Stimulated activated CD8-positive, alpha-beta memory T cell treated with anti-CD3 and anti-CD28 coated beads, Interleukin-4, amount 100 ng/mL, for 48 hours (primary cell): ENCODE data around the gene RPS27L.

Experiments used
- DNase-seq: peaks from one replicate; pipeline ENCODE4 v3.0.0-alpha.2; 2020

RPS27L gene

DNA sequence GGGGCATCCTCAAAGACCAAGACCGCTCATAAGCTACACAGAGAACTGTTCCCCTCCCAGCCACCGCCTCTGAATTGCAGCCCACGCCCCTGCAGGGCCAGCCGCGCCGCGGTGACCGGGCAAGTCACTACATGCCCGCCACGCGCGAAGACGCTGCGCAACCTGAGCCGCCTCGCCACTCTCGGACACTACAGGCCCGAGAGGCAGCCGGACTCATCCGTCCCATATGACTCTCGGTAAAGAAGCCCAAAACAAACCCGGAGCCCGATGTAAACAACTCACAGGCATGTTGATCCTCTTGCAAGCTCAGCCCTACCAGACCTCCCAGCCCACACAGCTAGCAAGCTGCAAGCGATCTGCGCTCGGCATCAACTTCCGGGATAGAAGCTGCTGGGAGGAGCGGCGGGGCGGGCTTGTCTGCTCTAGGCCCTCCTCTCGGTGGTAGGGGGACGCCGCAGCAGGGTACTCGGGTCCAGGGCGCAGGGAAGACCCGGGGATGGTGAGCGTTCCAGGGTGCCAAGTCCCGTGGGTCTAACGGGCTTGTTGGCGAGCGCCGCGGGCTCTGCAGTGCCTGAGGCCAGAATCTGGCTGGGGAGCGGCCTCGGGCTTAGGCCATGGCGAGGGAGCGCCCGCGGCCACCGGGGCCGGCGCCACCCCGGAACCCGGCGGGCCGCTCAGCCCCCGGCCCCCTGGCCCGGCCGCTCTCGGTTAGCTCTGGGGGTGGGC lies at the start of gene RPS27L:
Gene RPS27L, minus strand, starts transcription at position 360 of the 726 bp plus-strand sequence. Its CDS starts 72 bp downstream, at position 288.
- DNase-seq, result peak; percentile 90

DNA sequence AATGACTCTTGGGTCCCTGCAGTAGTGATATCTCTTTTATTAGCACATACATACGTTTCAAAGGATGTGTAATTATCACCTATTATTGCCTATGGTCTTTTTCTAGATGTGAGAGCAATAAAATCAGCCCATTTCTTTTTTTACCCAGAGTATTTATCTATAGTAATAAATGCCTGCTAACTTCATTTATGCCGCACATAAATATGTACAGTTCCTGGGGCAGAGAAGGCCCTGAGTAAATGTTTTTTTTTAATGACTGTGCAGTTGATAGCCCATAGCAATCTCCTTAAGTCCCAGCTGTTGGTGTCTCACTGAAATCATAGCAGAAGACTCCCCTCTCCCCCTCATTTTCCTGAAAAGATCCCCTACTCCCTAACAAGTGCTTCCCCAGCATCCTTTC lies 48.8 kb upstream of the RPS27L start:
- no peak for DNase-seq

GRCh38 chr15:63203451-63204090 lies 46.3 kb upstream of the RPS27L start:
- DNase-seq, result peak; percentile 65

- no peak for DNase-seq
Observed at GRCh38 chr15:63202861-63203260, 45.6 kb upstream of the RPS27L start.

GRCh38 chr15:63200464-63201249 lies 43.4 kb upstream of the RPS27L start:
- DNase-seq, result no peak

DNA sequence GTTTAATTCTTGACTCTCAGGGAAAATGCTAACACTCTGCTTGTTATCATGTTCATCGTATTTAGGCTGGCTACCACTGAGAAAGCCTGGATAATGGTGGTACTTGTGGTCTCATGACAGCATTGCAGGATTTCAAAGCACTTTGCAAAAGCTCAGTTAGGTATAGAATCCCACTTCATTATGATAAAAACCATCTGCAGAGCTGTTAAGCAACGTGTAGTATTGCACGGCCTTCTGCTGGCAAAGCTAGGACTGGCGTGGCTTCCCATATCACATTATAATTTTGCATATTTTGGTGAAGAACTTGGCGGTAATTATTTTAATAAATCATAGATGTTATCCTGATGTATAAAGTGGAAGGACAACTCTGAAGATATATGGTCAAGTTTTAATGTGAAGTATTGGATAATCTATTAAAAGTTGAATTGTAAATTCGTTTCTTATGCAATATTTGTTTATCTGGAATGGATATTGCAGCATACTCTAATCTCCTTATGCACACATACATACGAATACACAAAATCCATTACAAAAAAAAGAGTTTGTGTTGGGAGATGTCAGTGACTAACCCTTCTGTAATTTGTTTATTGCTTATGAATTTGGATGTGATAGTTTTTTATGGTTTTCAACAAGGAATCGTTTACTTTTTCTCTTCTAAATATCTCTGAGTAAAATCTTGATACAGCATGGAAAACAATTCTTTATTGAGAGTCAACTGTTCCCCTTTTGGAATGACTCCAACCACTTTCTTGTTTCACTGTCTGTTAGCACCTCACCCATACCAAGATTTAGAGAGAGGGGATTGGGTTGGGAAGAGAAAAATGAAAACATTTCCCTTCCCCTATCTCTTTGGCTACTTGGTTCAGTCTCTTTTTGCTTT lies 41.3 kb upstream of the RPS27L start:
- DNase-seq, result no peak

DNA sequence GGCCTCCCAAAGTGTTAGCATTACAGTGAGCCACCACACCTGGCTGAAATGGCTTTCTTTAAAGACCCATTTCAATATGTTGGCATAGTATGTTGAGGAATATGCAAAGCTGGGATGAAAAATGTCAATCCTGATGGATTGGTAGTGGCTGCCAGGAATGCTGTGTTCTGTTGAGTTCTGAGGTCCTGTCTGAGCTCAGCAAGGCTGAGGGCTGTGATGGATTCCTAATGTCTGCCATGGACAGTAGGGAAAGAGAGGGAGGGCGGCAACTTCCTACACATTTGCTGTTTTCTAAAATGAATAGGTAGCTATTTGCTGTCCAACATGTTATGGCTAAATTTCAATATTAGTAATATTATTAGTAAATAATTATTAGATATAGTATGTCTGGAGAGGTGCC lies 40.3 kb upstream of the RPS27L start:
- no peak for DNase-seq

DNA sequence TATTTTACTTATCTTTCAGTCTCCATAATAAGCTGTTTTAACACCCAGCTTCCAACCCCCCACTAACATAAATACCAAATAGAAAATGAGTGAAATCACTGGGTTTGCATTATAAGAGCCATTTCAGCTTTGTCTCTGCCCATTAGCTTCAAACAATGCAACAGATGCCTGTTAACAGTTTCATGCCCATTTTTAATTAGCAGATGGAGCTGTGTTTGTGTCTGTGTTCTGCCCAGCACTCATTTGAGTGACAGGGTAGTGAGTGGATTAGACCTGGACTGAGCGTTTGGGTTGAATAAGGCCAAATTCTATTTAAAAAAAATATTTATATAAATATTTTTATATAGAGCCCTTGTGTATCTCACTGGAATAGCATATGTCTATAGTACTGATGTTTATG lies 39.6 kb upstream of the RPS27L start:
- DNase-seq, result no peak

DNA sequence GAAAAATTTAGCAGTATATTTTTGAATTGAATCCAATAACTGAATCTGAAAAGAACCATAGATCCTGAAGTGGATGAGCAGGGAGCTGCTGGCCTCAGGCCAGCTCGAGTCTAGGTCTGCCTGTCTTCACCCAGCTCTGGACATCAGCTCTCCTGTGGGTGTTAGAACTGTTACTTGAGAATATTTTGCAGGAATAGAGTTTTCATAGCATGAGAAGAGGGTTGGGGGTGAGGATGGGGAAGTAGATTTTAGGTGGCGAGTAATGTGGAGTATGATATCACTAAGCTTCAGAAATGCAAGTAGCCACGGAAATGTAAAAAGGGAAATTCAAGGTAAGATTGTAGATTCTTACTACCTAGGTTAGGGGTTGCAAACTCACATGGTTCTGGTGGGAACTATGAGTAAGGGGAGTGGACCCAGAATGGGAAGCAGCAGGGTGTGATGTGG lies 38.3 kb upstream of the RPS27L start:
- DNase-seq, result no peak

DNA sequence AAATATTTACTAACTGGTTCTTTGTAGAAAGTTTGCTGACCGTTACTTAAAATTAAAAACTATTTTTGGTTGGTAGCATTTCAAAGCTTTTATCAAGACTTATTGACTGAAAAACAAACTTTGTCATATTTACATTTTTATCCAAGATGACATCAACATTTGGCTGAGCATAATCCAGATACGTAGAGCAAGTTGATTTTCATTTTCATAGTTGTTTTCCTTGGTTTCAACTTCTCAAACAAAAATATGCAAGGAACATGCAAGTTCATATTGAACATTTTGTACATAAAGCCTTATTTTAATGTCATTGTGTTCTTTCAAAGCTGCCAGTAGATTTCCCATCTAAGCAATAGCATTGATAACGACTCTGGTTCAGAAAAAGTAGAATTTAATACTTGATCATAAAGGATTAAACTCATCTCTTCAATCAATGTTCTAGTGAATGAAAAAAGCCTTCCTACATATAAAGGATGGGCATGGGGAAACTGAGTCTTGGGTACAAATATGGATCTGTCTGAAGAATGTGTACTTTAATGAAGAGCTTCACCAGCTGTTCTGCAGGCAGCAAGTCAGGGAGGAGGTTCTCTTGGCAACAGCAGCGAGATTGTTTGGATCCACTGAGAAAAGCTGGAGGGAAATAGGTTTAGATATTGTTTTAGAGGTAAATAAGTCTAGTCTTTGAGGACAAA lies 37.7 kb upstream of the RPS27L start:
- no peak for DNase-seq

GRCh38 chr15:63194302-63194701 lies 37.0 kb upstream of the RPS27L start:
- DNase-seq, result no peak

DNA sequence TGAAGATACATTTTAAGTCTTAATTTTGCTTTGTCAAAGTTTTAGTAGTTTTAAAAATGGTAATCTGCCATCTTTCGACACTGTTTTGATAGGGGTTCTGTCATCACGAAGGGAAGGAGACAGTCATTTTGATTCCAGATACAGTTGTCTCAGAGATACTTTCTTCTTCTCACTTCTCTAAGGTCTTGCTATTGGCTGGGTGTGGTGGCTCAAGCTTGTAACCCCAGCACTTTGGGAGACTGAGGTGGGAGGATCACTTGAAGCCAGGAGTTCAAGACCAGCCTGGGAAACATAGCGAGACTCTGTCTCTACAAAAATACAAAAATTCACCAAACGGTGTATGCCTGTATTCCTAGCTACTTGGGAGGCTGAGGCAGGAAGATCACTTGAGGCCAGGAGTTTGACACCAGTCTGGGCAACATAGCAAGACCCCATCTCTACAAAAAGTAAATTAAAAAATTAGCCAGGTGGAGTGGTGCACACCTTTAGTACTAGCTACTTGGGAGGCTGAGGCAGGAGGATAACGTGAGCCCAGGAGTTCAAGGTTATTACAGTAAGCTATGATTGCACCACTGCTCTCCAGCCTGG lies 35.4 kb upstream of the RPS27L start:
- peak; percentile 54 for DNase-seq

DNA sequence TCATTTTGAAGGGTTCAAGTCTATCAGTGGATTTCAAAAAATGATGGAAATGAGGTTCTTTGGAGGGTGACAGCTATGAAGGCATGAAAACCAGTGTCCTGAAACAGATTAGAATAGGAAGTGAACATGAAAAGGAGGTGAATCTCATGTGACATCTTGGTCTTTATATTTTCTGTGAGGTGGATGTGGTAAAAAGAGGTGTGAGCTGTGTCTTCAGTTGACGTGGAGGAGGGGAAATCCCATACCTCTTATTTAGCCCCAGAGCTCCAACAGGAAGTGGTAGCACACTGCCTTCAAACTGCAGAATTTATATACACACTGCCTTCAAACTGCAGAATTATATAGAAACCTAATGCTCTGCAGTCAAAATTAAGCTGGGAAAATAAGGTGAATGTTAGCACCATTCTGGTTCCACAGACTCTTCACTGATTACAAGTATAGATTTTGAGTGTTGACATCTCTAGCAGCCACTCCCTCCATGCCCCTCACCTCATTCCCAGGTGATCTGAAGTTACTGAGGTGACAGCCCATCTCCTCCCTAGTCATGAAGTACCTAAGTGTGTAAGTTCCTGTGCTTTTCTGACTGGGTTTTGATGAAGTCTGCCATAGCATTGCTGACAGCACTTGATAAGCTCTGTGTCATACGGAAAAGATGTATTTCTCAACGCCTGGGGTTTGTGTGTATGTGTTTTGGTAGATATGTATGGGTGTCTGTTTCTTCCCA lies 34.8 kb upstream of the RPS27L start:
- DNase-seq, result peak; percentile 46

DNA sequence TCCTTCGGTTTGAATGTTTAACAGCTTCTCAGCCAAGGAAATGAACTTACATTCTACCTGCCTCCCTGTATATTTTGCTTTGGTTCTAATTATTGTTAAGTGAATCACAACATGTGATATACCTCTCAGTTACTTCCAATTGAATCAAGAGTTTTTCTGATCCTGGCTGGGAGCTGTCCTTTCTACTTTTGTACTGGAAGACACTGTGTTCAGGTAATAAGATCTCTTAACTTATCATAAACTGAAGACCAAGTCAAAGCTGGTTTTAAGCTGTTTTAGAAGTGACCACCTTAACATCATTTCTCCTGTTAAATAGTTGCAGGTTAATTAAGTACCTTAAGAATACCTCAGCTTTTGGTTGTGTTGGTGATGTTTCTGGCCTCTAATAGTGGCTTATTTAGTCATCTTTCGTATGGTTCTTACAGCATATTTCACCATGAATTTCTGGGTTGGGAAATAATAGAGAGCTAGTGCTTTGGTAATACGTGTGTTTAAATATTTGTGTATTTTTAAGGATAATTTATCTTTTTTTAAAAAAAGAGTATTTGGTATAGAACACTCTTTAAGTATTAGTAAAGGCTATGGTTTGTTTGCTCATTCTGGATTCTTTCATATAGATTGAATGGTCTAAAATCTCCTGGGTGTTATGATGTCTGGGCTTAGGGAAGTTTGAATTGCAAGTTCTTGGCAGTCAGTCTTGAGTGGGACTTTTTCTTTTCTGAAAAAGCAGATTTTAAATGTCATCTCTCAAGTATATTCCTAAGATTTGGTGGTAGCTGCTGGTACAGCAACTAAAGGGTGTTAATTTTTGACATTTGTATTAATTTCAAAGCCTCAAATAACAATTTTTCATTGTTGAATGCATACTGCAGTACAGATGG lies 33.7 kb upstream of the RPS27L start:
- DNase-seq, result no peak

DNA sequence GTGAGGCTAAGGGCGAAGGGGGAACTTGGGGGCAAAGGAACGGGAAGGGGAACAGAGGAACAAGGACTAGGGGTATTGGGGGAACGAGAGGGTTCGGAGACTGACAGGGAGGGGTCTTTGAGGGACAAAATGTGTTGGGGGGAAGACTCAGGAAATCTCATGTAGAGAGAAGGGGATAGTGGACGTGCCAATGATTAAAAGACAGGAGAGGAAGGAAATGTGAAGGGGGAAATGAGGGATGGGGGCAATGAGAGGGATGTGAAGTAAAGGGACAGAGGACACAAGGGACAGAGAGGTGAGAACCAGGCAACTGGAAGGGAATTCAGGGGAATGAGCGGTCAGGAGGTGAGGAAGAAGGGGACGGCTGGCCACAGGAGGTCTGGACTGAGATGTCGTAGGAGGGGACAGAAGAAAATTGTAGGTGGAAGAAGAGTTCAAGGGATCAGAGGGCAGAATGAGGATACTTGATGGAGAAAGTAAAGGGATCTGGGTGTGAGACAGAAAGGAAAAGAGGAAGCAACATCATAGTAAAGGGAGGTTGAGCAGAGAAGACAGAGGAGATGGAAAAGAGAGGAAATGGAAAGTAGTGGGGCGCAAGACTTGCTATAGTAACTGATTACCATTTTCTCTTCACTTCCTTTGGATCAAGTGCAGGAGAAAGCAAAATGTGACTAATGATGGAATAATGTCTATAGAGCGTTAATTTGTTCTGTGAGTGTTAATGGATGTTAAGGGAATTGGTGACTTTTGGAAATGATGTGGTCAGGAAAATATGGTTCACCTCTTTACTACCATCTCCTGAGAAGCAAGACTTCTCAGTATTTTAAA lies 32.9 kb upstream of the RPS27L start:
- no peak for DNase-seq

DNA sequence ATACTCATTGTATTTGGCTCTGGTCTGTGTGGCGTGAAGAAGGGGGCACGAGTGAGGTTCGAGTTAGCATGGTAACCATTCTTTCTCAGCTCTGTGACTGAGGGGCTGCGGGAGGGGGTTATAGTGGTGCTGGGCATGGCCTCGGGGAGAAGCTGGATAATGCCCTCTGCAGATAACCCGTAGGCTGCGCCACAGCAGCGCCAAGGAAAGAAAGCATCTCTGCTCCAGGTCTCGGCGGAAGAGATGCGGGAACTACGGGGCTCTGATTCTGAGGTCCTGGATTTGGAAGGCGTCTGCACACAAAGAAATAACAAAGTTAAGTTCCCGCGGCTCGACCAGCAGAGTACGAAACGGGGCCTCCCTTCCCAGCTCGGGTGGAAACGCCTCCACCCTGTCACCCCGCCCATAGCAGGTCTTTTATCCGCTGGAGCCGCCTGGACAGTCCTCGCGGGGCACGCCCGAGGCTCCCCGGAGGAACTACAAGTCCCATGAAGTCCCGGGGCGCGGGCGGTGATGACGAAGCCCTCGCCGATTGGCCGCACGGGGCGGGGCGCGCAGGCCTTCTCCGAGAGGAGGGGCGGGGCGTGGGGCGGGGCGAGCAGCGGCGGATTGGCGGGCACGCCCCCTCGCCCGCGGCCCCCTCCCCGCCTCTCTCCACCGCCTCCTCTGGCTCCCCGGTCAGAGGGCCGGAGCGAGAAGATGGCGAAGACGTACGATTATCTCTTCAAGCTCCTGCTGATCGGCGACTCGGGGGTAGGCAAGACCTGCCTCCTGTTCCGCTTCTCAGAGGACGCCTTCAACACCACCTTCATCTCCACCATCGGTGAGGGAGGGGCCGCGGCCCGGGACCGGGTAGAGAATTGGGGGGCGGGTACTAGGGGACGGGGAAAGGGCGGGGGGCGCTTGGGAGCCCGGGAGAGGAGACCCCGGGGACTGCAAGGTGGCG lies 31.9 kb upstream of the RPS27L start, which contains the start of gene RAB8B:
Gene RAB8B, plus strand, starts transcription at position 681 of the 946 bp plus-strand sequence. Its CDS starts 19 bp downstream, at position 700.
- DNase-seq, result peak; percentile 99

DNA sequence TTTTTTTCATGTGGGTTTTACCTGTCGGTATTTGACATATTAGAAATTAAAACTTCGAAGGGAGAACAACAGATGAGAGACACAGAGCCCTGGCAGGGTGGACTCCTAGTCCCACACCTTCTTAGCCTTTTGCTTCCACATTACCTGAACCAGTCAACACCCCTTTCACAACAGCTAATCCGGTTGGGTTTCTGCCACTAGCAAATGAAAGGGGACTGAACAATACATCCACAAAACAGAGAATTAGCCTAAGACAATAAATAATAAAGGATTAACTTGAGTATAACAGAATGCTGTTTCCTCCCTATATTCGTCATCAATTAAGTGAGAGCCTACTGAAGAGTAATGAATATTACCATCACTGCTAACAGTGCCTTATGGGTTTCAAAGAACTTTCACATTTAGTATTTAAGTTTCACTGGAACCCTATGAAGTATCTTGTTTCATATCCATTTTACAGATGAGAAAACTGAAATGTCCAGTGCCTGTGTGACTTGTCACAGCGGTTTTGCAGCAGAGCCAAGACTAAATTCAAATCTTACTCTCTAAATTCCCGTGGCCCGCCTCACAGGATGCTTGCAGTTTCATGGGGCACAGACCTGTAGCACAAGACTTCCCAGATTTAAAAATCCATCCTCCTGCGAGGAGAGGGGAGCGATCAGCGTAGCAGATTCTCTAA lies 31.1 kb upstream of the RPS27L start:
- DNase-seq, result peak; percentile 50
